ENCODE measurements around the gene TCF3. TPM values are rescaled to one million over a fixed set of nuclear protein-coding genes. Genes with fewer than 3 reads are reported as not detected.
"Not testable (repeated sequence)": the region's sequence is repeated elsewhere in the genome, so short reads cannot be mapped to it uniquely, and the experiment has no call there.

The TCF3 gene
- total RNA-seq, result 27.4 TPM
- polyA plus RNA-seq, result 50.2 TPM

GRCh38 chr19:1652471-1653299 lies at the start of gene TCF3:
TSS of gene TCF3 (minus strand) at chr19:1652615. CDS start at chr19:1650248, 2,367 bp downstream.
- DNase-seq (ENCODE audit: extremely low spot score), result peak; percentile 96
- H3K4me1 ChIP-seq (ENCODE audit: insufficient read depth), result peaks cover 2% of the 10 kb centered on the region
- under 1% methylated on average over 106 of the region's 107 CpGs for WGBS
- H3K36me3 ChIP-seq (ENCODE audit: insufficient read depth), result no peaks in the 10 kb centered on the region
- H3K27ac ChIP-seq (ENCODE audit: low read depth), result peak within 1 kb of the TSS; percentile 100
- peak within 1 kb of the TSS; percentile 96 for H3K4me3 ChIP-seq (ENCODE audit: low read depth, low read length)

GRCh38 chr19:1700733-1701663 lies 48.6 kb upstream of the TCF3 start:
- 24% methylated on average over 26 of the region's 26 CpGs for WGBS
- Histone ChIP-seq H3K4me1 (ENCODE audit: insufficient read depth) (no peaks in the 10 kb centered on the region), H3K36me3 (ENCODE audit: insufficient read depth) (no peaks in the 10 kb centered on the region), H3K4me3 (ENCODE audit: low read depth, low read length) (no peak overlapping the region), H3K27ac (ENCODE audit: low read depth) (no peak overlapping the region)
- no peak for DNase-seq (ENCODE audit: extremely low spot score)

GRCh38 chr19:1699998-1700732 lies 47.8 kb upstream of the TCF3 start:
- H3K27ac ChIP-seq (ENCODE audit: low read depth), result no peak overlapping the region
- no peaks in the 10 kb centered on the region for H3K36me3 ChIP-seq (ENCODE audit: insufficient read depth)
- WGBS, result 47% methylated on average over 31 of the region's 31 CpGs
- H3K4me1 ChIP-seq (ENCODE audit: insufficient read depth), result no peaks in the 10 kb centered on the region
- DNase-seq (ENCODE audit: extremely low spot score), result no peak
- H3K4me3 ChIP-seq (ENCODE audit: low read depth, low read length), result no peak overlapping the region

GRCh38 chr19:1699386-1699785 lies 47.0 kb upstream of the TCF3 start:
- H3K36me3 ChIP-seq (ENCODE audit: insufficient read depth), result no peaks in the 10 kb centered on the region
- no peak overlapping the region for H3K27ac ChIP-seq (ENCODE audit: low read depth)
- H3K4me3 ChIP-seq (ENCODE audit: low read depth, low read length), result no peak overlapping the region
- DNase-seq (ENCODE audit: extremely low spot score), result no peak
- 86% methylated on average over 19 of the region's 19 CpGs for WGBS
- H3K4me1 ChIP-seq (ENCODE audit: insufficient read depth), result no peaks in the 10 kb centered on the region

GRCh38 chr19:1698636-1699035 lies 46.2 kb upstream of the TCF3 start:
- no peak overlapping the region for H3K27ac ChIP-seq (ENCODE audit: low read depth)
- no peak for DNase-seq (ENCODE audit: extremely low spot score)
- H3K4me3 ChIP-seq (ENCODE audit: low read depth, low read length), result no peak overlapping the region
- no peaks in the 10 kb centered on the region for H3K4me1 ChIP-seq (ENCODE audit: insufficient read depth)
- H3K36me3 ChIP-seq (ENCODE audit: insufficient read depth), result no peaks in the 10 kb centered on the region
- WGBS, result 83% methylated on average over 26 of the region's 26 CpGs

- H3K36me3 ChIP-seq (ENCODE audit: insufficient read depth); H3K4me1 ChIP-seq (ENCODE audit: insufficient read depth); DNase-seq (ENCODE audit: extremely low spot score); H3K4me3 ChIP-seq (ENCODE audit: low read depth, low read length); H3K27ac ChIP-seq (ENCODE audit: low read depth): not testable (repeated sequence)
- WGBS, result 86% methylated on average over 12 of the region's 12 CpGs
Observed at GRCh38 chr19:1695481-1695880, 43.1 kb upstream of the TCF3 start.

- no peak for DNase-seq (ENCODE audit: extremely low spot score)
- 52% methylated on average over 18 of the region's 18 CpGs for WGBS
- no peaks in the 10 kb centered on the region for H3K36me3 ChIP-seq (ENCODE audit: insufficient read depth)
- H3K4me1 ChIP-seq (ENCODE audit: insufficient read depth), result no peaks in the 10 kb centered on the region
- H3K4me3 ChIP-seq (ENCODE audit: low read depth, low read length), result no peak overlapping the region
- H3K27ac ChIP-seq (ENCODE audit: low read depth), result no peak overlapping the region
Observed at GRCh38 chr19:1691589-1692290, 39.3 kb upstream of the TCF3 start.

GRCh38 chr19:1690699-1691307 lies 38.4 kb upstream of the TCF3 start:
- DNase-seq (ENCODE audit: extremely low spot score), result no peak
- Histone ChIP-seq H3K4me3 (ENCODE audit: low read depth, low read length) (no peak overlapping the region), H3K36me3 (ENCODE audit: insufficient read depth) (no peaks in the 10 kb centered on the region), H3K27ac (ENCODE audit: low read depth) (no peak overlapping the region), H3K4me1 (ENCODE audit: insufficient read depth) (no peaks in the 10 kb centered on the region)
- 11% methylated on average over 29 of the region's 29 CpGs for WGBS

GRCh38 chr19:1685785-1686184 lies 33.4 kb upstream of the TCF3 start:
- DNase-seq (ENCODE audit: extremely low spot score); H3K27ac ChIP-seq (ENCODE audit: low read depth); H3K4me1 ChIP-seq (ENCODE audit: insufficient read depth); H3K4me3 ChIP-seq (ENCODE audit: low read depth, low read length); H3K36me3 ChIP-seq (ENCODE audit: insufficient read depth): not testable (repeated sequence)
- WGBS, result 90% methylated on average over 5 of the region's 5 CpGs

GRCh38 chr19:1685046-1685445 lies 32.6 kb upstream of the TCF3 start:
- DNase-seq (ENCODE audit: extremely low spot score), result no peak
- H3K4me1 ChIP-seq (ENCODE audit: insufficient read depth), result no peaks in the 10 kb centered on the region
- no peaks in the 10 kb centered on the region for H3K36me3 ChIP-seq (ENCODE audit: insufficient read depth)
- H3K4me3 ChIP-seq (ENCODE audit: low read depth, low read length), result no peak overlapping the region
- H3K27ac ChIP-seq (ENCODE audit: low read depth), result no peak overlapping the region
- 70% methylated on average over 19 of the region's 19 CpGs for WGBS

- H3K27ac ChIP-seq (ENCODE audit: low read depth), result no peak overlapping the region
- no peaks in the 10 kb centered on the region for H3K4me1 ChIP-seq (ENCODE audit: insufficient read depth)
- WGBS, result 85% methylated on average over 10 of the region's 10 CpGs
- no peak overlapping the region for H3K4me3 ChIP-seq (ENCODE audit: low read depth, low read length)
- no peak for DNase-seq (ENCODE audit: extremely low spot score)
- H3K36me3 ChIP-seq (ENCODE audit: insufficient read depth), result no peaks in the 10 kb centered on the region
Observed at GRCh38 chr19:1684573-1684912, 32.1 kb upstream of the TCF3 start.

- Histone ChIP-seq H3K27ac (ENCODE audit: low read depth) (no peak overlapping the region), H3K4me3 (ENCODE audit: low read depth, low read length) (no peak overlapping the region), H3K4me1 (ENCODE audit: insufficient read depth) (no peaks in the 10 kb centered on the region), H3K36me3 (ENCODE audit: insufficient read depth) (no peaks in the 10 kb centered on the region)
- 71% methylated on average over 19 of the region's 19 CpGs for WGBS
- no peak for DNase-seq (ENCODE audit: extremely low spot score)
Observed at GRCh38 chr19:1683869-1684572, 31.6 kb upstream of the TCF3 start.

All from urinary bladder (tissue), 4 donors.